Lower leg skin (tissue), 4 donors: ENCODE results near the gene CNTRL. TPM values are rescaled to one million over a fixed set of nuclear protein-coding genes. Genes with fewer than 3 reads are reported as not detected.

ENCODE experiments used
- DNase-seq, 2 donors: peaks; one replicate each; pipeline ENCODE4 v3.0.0-alpha.2; 2019; ENCODE audit warnings: low spot score in 2 of 2
- H3K4me3 ChIP-seq: fragments of 200-600 bp; sonication (generic); 2 replicates; pipeline ENCODE4 v1.5.1; 2017; ENCODE audit warnings: mild to moderate bottlenecking, low read depth; ENCODE audit not compliant: poor library complexity, severe bottlenecking
- CTCF ChIP-seq, 3 donors: fragments of 450-650 bp; IDR thresholded peaks; one replicate each; pipeline ENCODE4 v1.5.1; 2016; ENCODE audit warnings: antibody characterized with exemption in 3 of 3, mild to moderate bottlenecking in 3 of 3, moderate library complexity in 2 of 3
- POLR2A ChIP-seq, 2 donors: fragments of 450-650 bp; IDR thresholded peaks; one replicate each; pipeline ENCODE4 v1.6.1; 2016 to 2017; ENCODE audit warnings: antibody characterized with exemption in 2 of 2, mild to moderate bottlenecking in 1 of 2, moderate library complexity in 1 of 2
- WGBS, 2 donors: methylation state at CpG; one replicate each; pipeline ENCODE4 v1.1.5; 2018; 5-methylcytosine and 5-hydroxymethylcytosine counted together
- intact Hi-C: fragments of 100-400 bp; cut with DNase I; formaldehyde crosslinking; loops from one replicate; pipeline ENCODE4 v1.15.0; 2023; ENCODE audit warnings: low total_unique reads
- total RNA-seq, 4 donors: library from RNA; depleted of rRNA; stranded (reverse); fragments of >200 nt; gene quantifications; one replicate each; pipeline ENCODE4 v1.1.0, GENCODE V29; 2016

The CNTRL gene
- total RNA-seq, 4 donors from 2014 or later: 7.7 to 11.4 (median 9.0) TPM

- DNase-seq: no peak
- intact Hi-C loops: loop anchor here (5.0 kb wide), 1 partner anchor 36 kb away; no protein-coding TSS in a partner anchor
- 68 to 74% methylated on average over 13 of the region's 13 CpGs for WGBS, 2 donors
- TF ChIP-seq CTCF (IDR thresholded peaks at IDR 0.05): no peak
- no peak for TF ChIP-seq POLR2A (IDR thresholded peaks at IDR 0.05)
- H3K4me3 ChIP-seq: no peak overlapping the region
These were observed 146.4 kb downstream of the CNTRL start for GRCh38 chr9:121220996-121221663.

DNA sequence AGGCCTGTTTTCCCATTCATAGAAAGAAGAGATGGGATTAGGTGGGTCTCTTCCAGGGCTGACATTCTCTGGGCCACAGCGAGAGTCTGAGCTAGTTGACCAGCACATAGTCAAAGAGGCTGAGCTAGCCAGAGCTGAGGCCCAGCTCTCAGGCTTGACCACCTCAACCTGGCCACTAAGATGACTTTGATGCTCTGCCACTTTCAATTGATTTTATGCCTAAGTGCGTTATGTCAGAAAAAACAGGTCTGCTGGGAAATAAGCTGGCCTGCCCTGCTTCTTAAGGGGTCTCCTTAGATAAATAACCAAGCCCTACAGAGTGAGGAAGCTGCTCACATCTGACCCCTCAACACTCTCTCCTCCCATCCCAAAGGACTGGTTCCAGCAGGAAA, 146.9 kb downstream of the CNTRL start:
- no peak for DNase-seq
- intact Hi-C loops: loop anchor here (5.0 kb wide), 1 partner anchor 36 kb away; no protein-coding TSS in a partner anchor
- WGBS, 2 donors: 97 to 100% methylated on average over 2 of the region's 2 CpGs
- no peak overlapping the region for H3K4me3 ChIP-seq
- TF ChIP-seq POLR2A (IDR thresholded peaks at IDR 0.05): no peak
- TF ChIP-seq CTCF (IDR thresholded peaks at IDR 0.05): no peak

DNA sequence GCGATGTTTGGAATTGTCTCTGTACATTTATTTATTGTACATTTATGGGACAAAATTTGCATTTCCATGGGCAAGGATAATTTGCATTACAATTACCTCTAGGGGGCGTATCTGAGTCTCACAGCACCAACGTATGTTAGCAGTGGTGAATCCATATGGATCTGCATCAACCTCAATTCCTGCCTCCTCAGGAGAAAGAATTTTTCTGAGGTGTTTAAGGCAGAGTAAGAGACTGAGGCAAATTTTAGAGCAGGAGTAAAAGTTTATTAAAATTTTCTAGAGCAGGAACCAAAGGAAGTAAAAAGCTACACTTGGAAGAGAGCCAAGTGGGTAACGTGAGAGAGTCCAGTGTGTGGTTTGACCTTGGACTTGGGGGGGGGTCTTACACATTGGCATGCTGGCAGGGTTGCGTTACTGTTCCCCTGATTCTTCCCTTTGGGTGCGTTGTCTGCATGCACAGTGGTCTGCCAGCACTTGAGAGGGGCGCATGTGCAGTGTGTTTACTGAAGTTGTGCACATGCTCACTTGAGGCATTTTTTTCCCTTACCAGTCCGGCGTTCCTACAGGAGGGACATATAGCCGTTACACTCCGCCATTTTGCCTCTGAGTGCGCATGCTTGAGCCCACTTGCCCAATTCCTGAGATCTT, 147.9 kb downstream of the CNTRL start:
- intact Hi-C loops: loop anchor here (5.0 kb wide), 1 partner anchor 35 kb away; no protein-coding TSS in a partner anchor
- no peak for TF ChIP-seq CTCF (IDR thresholded peaks at IDR 0.05)
- no peak for TF ChIP-seq POLR2A (IDR thresholded peaks at IDR 0.05)
- WGBS, 2 donors: 62 to 64% methylated on average over 12 of the region's 12 CpGs
- DNase-seq: no peak
- H3K4me3 ChIP-seq: no peak overlapping the region

- TF ChIP-seq POLR2A (IDR thresholded peaks at IDR 0.05) (no peak), CTCF (IDR thresholded peaks at IDR 0.05) (no peak)
- H3K4me3 ChIP-seq: no peak overlapping the region
- DNase-seq: no peak
- 71 to 86% methylated on average over 5 of the region's 5 CpGs for WGBS, 2 donors
- intact Hi-C loops: no loop called here
These were observed 150.5 kb downstream of the CNTRL start for GRCh38 chr9:121225240-121225639.

GRCh38 chr9:121226175-121226574, 151.4 kb downstream of the CNTRL start:
- TF ChIP-seq POLR2A (IDR thresholded peaks at IDR 0.05) (no peak), CTCF (IDR thresholded peaks at IDR 0.05) (no peak)
- DNase-seq: no peak
- intact Hi-C loops: no loop called here
- 76 to 91% methylated on average over 2 of the region's 2 CpGs for WGBS, 2 donors
- no peak overlapping the region for H3K4me3 ChIP-seq

Other genes starting within 250 kb of the CNTRL start
- 10 to 100 TPM; 30.1 to 63.7 (median 33.9) TPM for gene PSMD5, start 232.0 kb upstream of the CNTRL start, total RNA-seq
- gene PHF19, start 197.8 kb upstream of the CNTRL start, total RNA-seq: 10 to 100 TPM; 11.5 to 22.1 (median 17.8) TPM
- gene TRAF1, start 148.2 kb upstream of the CNTRL start, total RNA-seq: 1 to 10 TPM; 2.6 to 4.9 (median 4.7) TPM
- gene C5, start 24.7 kb upstream of the CNTRL start, total RNA-seq: 10 to 100 TPM in 1 of 4 donors, 1 to 10 TPM in 3; 2.0 to 14.9 (median 4.3) TPM
- 10 to 100 TPM; 43.9 to 50.8 (median 49.6) TPM for gene RAB14, start 126.9 kb downstream of the CNTRL start, total RNA-seq
- 1,000 to 10,000 TPM in 2 of 4 donors, 100 to 1,000 TPM in 2; 835 to 2,031 (median 1,042) TPM for gene GSN, start 193.2 kb downstream of the CNTRL start, total RNA-seq